Measurements from ENCODE around the gene GPR22. TPM values are rescaled to one million over a fixed set of nuclear protein-coding genes. Genes with fewer than 3 reads are reported as not detected.

GPR22 gene
- total RNA-seq, 1 donor from 2014 or later, result 36.4 TPM

DNA sequence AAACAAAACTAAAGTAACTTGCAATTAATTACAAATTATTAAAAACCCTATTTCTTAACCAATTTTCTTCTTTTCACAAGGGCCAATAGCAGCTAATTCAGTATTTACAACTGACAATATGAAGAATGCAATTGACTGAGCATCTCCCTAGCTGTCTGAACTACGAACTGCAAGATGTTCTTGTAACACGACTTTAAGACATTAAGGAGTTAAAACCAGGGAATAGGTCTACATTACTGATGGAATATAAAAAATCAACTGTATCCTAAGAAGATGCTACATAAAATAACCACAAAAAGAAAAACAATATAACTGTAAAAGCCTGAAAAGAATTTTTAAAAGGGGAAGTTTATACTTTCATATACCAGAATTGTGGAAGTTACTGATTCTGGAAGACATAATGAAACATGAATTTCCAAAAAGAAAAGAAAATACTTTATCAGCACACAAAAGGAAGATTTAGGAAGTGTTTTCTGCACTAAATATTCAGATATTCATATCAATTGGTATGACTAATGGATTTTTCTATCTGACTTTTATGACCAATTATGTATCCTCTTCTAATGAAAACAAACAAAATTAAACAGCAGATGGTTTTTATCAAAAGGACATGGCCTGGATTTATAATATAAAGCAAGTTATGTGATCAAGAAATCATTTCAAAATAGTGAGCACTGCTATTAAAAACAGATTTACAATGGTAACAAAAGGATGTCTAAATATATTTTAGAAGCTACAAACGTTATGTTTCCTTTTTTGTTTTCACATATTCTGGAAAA lies 1.6 kb downstream of the GPR22 start:
- intact Hi-C loops (cut with DNase I), result loop anchor here (5.0 to 10.0 kb wide), 2 partner anchors 187 to 269 kb away; no protein-coding TSS in a partner anchor
- peak; percentile 57 for ATAC-seq (ENCODE audit: poor library complexity)
- no peak for DNase-seq

DNA sequence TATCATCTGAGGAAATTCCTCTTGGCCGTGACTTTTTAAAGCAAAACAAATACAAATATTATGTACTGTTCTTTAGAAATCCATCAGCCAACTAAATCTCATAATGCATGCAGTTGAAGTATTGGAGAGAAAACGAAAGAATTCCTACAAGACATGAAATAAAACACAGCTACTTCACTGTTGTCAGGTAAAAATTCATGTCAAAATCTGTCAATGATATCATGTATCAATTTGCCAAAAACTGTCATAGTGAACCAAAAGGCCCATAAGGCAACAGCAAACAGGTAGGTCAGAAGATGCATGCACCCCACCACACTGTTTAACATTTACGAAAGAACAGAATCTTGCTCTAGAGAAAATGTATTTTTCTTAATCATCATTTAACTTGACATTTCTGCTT lies 2.3 kb downstream of the GPR22 start:
- ATAC-seq (ENCODE audit: poor library complexity) (no peak), DNase-seq (no peak)
- intact Hi-C loops (cut with DNase I), result loop anchor here (5.0 to 10.0 kb wide), 2 partner anchors 187 to 270 kb away; no protein-coding TSS in a partner anchor

GRCh38 chr7:107474104-107474521 lies 4.3 kb downstream of the GPR22 start:
- ATAC-seq (ENCODE audit: poor library complexity), result peak; percentile 70
- intact Hi-C loops (cut with DNase I), result loop anchor here (5.0 to 10.0 kb wide), 2 partner anchors 189 to 272 kb away; no protein-coding TSS in a partner anchor
- no peak for DNase-seq

- no peak for DNase-seq
- intact Hi-C loops (cut with DNase I), result loop anchor here (10.0 kb wide), 1 partner anchor 195 kb away; no protein-coding TSS in a partner anchor
- ATAC-seq (ENCODE audit: poor library complexity), result peak; percentile 54
These were observed 9.4 kb downstream of the GPR22 start for GRCh38 chr7:107479303-107479702.

GRCh38 chr7:107480932-107481331 lies 11.1 kb downstream of the GPR22 start:
- ATAC-seq (ENCODE audit: poor library complexity) (peak; percentile 92), DNase-seq (no peak)
- intact Hi-C loops (cut with DNase I), result no loop called here

- DNase-seq (no peak), ATAC-seq (ENCODE audit: poor library complexity) (no peak)
- intact Hi-C loops (cut with DNase I), result no loop called here
These were observed 12.7 kb downstream of the GPR22 start for GRCh38 chr7:107482571-107482970.

DNA sequence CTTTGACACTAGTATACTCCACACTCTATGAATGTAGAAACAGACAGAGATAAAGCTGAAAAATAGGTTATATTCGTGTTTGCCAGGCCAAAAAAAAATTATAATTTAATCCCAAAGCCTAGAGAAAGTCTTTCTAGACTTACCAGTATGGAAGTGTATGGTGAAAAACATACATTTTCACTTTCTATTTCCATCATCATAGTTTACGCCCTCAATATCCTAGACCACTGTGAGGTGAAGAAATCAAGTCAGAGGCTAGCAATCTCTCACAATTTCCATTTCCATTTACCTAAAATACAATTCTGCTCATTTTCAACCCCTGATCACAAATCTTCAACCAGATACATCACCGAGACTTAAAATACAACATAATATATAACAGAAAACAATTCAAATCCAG lies 16.2 kb downstream of the GPR22 start:
- DNase-seq (no peak), ATAC-seq (ENCODE audit: poor library complexity) (no peak)
- intact Hi-C loops (cut with DNase I), result no loop called here

DNA sequence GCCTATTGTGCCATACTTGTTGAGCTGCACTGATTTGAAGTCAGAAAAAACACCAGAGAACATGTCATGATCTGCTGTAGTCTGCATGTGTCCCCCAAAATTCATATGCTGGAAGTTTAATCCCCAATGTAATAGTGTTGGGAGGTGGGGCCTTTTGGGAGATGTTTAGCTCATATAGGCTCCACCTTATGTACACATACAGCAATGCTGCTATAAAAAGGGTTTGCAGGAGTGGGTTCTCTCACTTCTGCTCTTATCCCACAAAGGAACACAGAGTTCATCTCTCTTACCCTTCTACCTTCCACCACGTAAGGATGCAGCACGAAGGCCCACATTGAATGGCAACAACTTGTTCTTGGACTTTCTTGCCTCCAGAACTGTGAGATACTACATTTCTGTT lies 23.0 kb downstream of the GPR22 start:
- no peak for ATAC-seq (ENCODE audit: poor library complexity)
- DNase-seq, result no peak
- intact Hi-C loops (cut with DNase I), result no loop called here

- intact Hi-C loops (cut with DNase I), result no loop called here
- peak; percentile 18 for ATAC-seq (ENCODE audit: poor library complexity)
- no peak for DNase-seq
These were observed 24.5 kb downstream of the GPR22 start for GRCh38 chr7:107494315-107494751.

GRCh38 chr7:107494884-107495283 lies 25.0 kb downstream of the GPR22 start:
- intact Hi-C loops (cut with DNase I), result no loop called here
- ATAC-seq (ENCODE audit: poor library complexity) (peak; percentile 27), DNase-seq (no peak)

GRCh38 chr7:107495516-107495915 lies 25.7 kb downstream of the GPR22 start:
- DNase-seq, result no peak

DNA sequence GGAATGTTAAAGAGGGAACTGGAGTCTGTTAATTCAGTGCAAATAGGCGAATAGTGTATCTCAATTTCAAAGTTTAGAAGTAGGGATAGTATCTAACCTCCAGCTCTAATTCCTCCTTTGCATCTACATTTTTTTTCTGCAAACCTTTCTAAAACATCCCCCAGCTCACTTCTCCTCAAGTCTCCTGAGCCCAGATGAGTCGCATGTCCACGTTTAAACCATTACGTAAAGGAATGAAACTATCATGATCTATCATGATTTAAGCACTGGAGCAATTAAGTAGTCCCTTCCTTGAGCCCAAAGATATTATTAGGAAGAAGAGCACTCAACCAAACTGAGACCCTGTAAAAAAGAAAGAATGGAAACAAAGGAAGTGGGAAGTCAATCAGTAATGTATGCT lies 29.9 kb downstream of the GPR22 start:
- no peak for ATAC-seq (ENCODE audit: poor library complexity)
- intact Hi-C loops (cut with DNase I), result no loop called here
- no peak for DNase-seq

More at GRCh38 chr7:107495516-107495915, 25.7 kb downstream of the GPR22 start:
- intact Hi-C loops (cut with DNase I), result no loop called here
- ATAC-seq (ENCODE audit: poor library complexity), result no peak

DNA sequence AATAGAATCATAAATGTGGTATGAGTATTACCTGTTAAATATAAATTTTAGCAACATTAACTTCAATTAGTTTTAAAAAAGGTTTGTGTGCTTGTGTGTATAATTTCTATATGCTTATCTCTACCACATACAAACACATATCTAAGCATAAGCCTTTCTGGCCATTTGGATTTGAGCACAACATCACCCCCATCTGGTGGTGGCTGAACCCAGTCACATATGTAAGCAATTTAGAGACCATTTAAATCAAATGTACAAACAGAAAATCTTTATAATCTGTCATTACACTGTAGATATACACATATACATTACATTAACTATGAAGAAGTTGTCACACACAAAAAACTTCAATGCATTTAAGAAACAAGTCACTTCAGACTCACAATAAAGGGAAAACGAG lies 31.7 kb downstream of the GPR22 start:
- no peak for ATAC-seq (ENCODE audit: poor library complexity)
- intact Hi-C loops (cut with DNase I), result no loop called here
- DNase-seq, result no peak

GRCh38 chr7:107502154-107502553 lies 32.3 kb downstream of the GPR22 start:
- DNase-seq, result no peak
- no peak for ATAC-seq (ENCODE audit: poor library complexity)
- intact Hi-C loops (cut with DNase I), result no loop called here

DNA sequence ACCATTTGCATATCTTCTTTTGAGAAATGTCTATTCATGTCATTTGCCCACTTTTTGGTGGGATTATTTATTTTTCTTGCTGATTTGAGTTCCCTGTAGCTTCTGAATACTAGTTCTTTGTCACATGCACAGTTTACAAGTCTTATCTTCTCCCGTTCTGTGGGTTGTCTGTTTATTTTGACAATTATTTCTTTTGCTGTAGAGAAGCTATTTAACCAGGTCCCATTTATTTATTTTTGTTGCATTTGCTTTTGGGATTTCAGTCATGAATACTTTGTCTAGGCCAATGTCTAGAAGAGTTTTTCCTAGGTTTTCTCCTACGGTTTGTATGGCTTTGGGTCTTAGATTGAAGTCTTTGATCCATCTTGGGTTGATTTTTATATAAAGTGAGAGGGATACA lies 32.9 kb downstream of the GPR22 start:
- intact Hi-C loops (cut with DNase I), result no loop called here
- DNase-seq, result no peak
- ATAC-seq (ENCODE audit: poor library complexity), result no peak

GRCh38 chr7:107503687-107504086 lies 33.8 kb downstream of the GPR22 start:
- ATAC-seq (ENCODE audit: poor library complexity) (no peak), DNase-seq (no peak)
- intact Hi-C loops (cut with DNase I), result no loop called here

DNA sequence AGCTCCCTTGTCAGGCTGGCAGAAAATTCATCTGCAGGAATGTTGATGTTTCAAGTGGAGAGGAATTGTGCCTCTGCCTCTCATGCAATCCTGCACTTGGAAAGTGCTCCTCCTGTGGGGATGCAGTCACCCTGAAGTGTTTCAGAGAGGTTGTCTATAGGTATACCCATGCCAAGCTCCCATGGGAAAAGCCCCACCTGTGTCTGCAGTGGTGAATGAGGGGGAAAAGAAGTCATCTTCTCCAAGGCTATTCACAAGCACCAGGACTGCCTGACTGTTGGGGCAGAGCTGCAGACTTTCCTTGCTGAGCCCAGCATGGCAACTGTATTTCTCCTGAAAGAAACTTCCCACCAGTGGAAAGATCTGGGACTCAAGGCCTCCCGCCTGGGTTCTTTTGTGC lies 35.5 kb downstream of the GPR22 start:
- no peak for ATAC-seq (ENCODE audit: poor library complexity)
- intact Hi-C loops (cut with DNase I), result no loop called here
- DNase-seq, result no peak

- intact Hi-C loops (cut with DNase I), result no loop called here
- peak; percentile 60 for ATAC-seq (ENCODE audit: poor library complexity)
- DNase-seq, result no peak
These were observed 36.3 kb downstream of the GPR22 start for GRCh38 chr7:107505997-107506673.

GRCh38 chr7:107506674-107507339 lies 37.0 kb downstream of the GPR22 start:
- intact Hi-C loops (cut with DNase I), result no loop called here

More at GRCh38 chr7:107506674-107507339, 37.0 kb downstream of the GPR22 start:
- DNase-seq (peak; percentile 54), ATAC-seq (ENCODE audit: poor library complexity) (peak; percentile 55)

All from Right ventricle myocardium superior (tissue), 1 donor.